Middle frontal gyrus (tissue), 1 donor: ENCODE results near the gene CNN3.

Experiments used
- DNase-seq: peaks from one replicate; pipeline ENCODE4 v3.0.0-alpha.2; 2015; ENCODE audit warnings: low spot score; ENCODE audit errors: extremely low spot score

CNN3 gene

DNA sequence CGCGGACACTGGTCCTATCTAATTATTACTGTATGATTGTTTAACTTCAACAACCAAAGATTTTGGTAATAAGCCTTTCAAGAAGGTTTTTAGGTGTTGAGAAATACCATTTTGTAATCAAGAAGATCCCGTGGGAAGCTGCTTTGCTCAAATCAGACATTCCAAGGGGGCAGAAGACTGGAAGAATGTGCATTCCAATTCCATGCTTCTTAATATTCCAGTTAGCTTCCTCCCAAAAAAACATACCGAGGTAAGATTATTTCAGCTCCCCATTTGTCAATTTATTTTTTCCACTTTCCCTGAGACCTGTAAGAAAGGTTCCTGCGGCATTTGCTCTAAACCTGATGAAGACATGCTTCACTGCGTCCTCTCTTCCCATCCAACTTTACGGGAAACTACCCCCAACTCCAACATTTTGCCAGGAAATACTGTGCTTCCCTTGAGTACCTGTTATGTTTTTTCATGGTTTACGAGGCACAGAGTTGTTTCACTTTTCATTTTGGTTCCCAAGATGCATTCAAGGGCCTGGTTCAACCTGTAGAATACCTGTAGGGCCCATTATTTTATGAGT, 4.1 kb downstream of the CNN3 start:
- DNase-seq, result no peak

DNA sequence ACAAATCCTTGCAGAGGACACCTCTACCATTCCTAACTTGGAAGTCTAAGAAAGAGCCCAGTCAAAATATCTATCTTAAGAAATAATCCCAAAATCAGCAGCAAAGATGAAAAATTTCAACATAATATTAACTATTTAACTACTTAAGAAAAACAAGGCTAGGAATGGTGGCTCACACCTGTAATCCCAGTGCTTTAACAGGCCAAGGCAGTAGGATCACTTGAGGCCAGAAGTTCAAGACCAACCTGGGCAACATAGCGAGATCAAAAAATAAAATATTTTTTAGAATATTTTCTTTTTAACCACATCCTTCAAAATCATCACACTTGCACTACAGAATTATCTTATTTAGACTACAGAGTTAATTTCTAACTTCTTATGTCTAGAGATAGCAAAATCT, 4.9 kb downstream of the CNN3 start:
- DNase-seq, result no peak

DNA sequence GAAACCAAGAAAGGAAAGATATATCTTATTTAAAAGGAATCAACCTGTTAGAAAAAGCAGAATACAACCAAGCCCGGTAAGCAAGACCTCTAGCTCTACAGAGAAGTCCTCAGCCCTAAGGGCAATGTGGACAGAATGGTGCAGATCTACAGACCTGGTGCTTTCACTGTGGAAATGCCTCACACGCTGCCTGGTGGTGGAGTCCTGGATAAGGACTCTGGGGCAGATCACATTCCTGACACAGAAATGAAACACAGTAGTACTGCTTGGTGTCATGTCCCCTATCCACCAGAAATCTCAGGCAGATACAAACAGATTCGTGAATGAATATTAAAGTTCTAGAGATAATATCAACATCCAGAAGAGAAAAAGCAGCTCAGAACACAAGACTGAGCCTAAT, 6.8 kb downstream of the CNN3 start:
- no peak for DNase-seq

DNA sequence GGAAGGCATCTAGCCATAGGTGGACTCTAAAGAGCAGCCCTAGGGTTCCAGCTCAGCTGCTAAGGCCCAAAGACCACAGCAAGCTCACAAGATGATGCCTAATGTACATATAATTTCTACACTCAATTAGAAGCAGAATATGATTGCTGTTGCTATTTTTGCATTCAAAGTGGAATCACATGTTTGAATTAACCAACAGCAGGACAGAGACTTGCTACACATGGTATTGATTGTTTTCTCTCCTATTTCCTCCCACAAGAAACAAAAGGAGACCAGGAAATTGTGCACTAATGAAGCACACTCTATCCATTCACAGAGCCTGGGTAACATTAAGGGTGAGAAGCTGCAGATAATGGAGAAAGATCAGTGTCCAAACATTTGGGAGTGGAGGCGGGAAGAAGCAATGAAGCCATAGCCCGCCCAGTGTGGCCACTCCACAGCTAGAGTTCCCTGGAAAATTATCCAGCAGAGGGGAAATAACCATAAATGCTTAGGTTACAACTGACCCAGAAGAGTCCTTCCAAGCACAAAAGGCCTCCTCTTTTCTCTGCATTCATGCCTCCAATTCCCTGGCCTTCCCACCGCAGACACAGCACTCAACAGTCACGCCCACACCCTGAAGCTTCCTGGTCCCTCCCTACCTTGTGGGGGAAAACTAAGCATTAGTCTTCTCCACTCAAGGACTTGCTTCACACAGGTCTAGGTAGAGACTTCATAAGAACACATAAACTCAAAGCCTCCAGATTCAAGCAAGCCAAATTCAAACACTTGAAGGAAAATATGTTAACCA, 7.5 kb downstream of the CNN3 start:
- no peak for DNase-seq

DNA sequence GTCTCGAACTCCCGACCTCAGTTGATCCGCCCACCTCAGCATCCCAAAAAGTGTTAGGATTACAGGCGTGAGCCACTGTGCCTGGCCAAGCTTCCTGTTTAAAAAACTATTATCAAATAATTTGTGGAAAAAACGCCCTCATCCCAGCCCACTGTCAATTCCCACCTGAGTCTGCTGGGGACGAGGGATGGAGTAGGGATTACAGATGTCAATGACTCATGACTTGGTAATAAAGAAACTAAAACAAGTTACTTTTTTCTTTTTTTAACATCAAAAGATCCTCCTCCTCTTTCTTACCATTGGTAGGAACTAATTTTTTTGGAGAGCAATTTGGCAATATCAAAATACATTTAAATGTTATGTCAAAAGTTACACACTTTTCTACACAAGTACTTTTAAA, 9.7 kb downstream of the CNN3 start:
- no peak for DNase-seq

DNA sequence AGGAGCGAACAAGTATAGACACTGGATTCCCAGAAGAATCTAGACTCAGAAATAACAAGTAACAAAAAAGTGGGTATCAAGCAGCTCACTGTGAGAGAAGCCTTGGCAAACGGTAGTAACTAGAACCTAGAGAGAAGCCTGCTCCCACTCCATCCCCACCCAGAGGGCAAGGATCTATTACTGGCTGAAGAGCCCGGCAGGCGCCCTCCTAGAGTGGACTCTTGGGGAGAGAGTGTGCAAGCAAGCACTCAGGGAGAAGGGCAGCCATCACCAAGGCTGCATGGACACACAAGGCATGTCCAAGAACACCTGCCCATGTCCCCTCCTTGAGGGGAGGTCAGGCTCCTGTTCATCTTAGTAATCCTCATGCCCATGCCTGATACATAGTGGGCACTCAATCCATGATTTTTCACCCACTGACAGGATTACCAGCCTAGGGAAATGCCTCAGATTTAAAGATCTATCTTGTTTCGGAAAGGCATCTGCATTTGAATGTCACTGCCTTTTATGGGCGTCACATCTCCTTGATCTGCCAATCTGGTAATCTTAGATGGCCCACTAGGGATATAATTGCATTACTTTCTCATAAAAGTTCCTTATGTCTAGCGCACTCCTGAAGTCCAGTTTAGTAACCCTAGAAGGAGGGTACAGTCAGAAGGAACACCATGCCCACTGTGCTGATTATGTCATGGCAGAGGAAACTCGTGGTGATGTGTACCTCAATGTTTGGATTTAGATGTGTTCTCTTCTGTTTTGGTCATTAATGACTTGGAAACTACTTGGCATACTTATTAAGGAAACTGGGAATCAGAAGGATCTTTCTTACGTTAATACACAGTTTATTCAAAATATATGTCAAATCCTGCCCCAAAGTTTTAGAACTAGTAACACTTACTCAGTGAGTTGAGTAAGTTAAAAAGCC, 14.4 kb downstream of the CNN3 start:
- DNase-seq, result no peak

DNA sequence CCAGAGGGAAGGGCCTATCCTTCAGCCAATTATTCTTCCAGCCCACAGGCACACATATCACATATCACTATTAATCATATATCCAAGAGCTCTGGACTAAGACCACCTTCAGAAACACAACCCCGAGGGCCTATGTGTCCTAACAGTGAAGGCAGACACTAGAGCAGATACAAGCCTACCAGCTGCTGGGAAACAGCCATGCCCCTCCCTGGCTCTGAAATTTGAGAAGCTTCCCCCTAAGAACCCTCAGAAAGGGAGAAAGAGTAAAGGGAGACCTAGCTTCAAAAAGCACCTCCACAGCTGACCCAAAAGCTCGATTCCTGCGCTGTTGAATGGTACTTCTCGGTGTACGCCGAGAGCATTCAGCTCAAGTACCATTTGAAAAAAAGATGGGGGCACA, 17.4 kb downstream of the CNN3 start:
- no peak for DNase-seq

DNA sequence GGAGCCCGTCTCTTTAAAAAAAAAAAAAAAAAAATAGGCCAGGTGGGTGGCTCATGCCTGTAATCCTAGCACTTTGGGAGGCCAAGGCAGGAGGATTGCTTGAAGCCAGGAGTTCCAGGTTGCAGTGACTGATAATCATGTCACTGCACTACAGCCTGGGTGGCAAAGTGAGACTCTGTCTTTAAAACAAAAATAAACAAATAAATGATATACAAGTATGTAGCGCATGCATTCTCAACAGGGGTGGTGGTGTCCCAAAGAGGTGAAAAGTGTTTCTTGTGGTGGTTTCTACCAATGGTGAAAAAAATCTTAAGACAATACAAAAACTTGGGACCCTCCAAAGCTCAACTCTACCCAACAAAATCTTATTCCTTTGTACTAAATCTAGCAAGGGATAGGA, 17.9 kb downstream of the CNN3 start:
- DNase-seq, result no peak

DNA sequence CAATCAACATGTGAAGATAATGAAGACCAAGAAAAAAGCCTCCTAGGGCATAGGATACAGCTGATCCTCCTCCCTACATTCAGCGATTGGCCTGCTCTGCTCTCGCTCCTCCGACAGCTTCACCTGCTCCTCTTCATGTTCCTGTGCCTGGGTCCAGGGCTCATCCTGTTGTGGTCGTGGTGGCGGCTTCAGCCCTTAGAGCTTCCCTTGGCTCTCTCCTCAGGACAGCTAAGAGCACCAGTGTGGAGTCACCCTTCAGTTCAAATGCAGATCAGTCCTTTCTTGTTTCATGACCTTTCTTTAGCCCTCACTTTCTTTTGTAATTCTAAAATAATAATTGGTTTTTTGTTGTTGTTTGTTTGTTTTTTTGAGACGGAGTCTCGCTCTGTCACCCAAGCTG, 18.7 kb downstream of the CNN3 start:
- no peak for DNase-seq

DNA sequence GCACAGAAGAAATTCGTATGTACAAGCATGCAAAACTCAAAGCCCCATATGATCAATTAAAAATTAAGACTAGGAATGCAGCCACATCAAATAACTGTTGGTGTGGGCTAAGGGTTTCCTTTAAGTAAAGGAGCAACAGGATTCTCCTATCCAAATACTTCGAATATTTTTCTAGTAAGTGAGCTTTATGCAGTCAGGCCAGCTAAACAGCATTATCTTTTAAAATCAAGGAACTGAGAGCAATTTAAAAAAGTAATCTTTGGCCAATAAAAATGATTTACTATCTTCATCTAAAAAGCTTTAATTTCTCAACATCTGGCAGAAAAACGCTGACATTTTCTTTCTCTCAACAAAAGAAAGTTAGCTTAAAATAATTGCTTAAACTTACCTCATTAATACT, 19.8 kb downstream of the CNN3 start:
- DNase-seq, result no peak

DNA sequence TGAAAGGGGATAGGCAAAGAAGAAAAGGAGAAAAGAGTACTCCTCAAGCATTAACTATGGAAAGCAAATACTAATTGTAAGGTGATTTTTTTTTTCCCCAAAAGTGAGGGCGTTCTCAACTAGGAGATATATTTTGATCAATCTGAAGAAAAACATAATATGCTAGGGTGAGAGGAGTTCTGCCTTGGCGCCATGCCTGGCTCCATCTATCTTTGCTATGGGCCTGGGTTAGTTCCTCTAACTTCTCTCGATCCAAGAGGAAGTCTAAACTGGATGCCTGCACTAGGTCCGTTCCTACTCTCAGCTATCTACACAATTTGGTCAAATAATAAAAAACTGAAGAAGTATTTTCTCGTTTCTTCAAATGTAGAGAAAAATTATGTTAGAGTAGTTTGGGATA, 20.5 kb downstream of the CNN3 start:
- no peak for DNase-seq

DNA sequence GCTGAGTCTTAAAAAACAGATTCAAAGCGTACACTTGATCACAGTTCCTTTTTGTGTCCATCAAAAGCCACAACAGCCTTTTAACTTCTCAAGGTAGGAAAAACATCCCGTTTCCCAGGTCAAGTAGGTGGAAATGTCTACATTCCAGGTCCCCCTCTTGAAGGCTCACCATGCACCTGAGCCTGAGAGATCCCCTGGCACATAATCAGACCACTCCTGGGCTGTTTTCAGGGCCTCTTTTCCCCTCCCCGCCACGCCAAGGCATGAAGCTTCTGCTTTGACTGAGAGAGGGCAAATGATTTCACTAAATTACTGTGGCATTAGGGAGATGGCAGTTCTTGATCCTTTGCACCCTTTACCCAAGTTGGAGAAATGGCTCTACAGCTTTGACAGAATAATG, 21.7 kb downstream of the CNN3 start:
- DNase-seq, result no peak

DNA sequence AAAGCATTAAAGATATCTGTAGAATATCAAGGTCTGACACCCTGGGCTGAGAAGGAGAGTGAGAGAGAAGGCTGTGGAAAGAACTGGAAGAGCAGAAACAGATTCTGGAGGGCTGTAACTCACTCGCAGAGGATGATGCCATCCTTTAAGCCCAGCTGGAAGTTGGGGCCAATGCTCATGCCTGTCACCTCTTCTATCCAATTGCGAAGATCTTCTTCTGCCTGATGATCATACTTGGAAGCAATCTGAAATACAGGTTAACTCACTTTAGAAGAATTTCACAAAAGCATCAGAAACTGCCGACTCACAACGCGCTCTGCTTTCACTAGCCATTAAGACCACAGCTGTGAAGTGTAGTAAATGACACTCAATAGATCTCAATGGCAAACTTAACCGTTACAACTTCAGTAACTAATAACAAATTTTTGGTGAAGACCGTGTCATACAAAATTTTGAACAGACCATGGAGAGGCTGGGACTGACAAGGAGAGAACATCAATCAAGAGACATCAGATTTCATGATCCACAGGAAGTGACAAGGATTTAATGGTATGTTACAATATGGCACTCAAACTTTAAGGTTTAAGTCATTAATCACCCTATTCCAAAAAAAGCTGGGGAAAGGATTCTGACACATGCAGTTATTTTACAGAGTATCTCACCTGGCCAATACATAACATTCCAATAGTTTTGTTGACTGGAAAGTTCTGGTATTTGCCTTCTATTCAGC, 23.5 kb downstream of the CNN3 start:
- DNase-seq, result no peak

DNA sequence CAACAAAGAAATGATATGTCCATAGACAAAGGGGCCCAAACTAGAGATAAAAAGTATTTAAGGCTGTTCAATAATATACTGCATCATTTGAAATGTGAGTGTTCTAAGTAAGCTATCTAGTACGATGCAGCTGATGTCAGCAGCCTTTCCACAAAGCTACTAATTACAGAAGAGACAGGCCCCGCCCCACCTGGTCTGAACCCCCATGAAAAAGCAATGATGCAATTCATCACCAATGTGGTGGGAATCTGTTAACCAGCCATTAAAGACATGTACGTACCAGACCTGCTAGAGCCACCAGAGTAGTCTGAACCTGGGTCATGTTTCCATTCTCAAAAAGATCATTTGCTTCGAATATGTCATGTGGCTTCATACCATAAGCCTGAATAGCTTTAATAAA, 25.1 kb downstream of the CNN3 start:
- DNase-seq, result no peak

DNA sequence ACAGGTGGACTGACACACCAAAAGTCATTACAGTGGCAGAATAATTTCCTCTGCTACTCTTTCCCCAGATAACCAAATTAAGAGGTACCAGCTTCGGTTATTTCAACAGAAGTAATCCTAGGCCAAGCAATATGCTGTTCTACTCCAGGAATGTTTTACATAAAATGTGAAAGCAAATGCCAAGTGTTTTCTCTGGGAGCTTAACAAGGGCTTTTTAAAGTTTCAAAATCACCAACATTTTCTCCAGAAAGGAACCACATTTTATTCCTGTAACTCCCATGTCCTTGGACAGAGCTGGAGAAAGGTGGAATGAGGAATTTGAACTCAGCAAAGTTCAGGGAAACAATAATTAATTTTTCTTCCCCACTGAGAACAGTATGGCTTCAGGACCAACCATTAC, 27.2 kb downstream of the CNN3 start:
- DNase-seq, result no peak

DNA sequence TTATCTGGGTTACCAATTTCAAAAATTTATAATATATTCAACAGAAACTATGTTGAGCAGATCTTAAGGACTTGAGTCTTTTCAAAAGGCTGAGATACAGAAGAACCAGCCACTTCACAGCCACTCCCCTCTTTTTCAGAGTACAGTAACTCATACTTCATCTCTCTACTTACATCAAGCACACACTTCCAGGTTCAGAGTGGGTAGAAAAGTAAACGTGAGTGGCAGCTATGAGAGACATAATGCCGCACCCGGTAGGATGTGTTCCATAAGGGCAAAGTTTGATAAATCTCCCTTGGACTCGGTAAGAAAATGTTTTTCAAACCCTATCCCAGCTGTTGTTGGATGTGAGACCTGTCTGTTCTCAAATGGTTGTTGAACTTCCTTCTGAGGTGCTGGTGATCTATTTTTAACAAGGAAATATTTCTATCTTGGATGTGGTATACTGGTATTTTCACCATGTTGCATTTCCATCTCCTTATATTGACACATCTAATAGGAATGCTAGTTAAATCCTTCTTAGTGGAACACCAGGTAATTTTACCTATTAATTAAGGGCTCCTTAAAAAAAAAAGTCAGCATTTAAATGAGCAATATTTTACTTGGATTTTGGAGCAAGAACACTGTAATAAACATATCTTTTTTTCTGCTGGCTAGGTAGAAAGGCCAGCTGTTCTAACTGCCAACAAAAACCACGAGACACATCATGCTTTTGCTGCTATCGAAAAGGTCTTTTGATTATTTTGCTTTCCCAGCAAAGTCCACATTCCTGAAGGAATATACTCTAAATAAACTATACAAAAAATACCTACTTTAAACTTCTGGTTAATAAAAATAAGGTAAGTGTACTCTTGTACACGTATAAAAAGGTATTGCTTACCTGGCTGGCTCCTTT, 28.2 kb downstream of the CNN3 start:
- no peak for DNase-seq

DNA sequence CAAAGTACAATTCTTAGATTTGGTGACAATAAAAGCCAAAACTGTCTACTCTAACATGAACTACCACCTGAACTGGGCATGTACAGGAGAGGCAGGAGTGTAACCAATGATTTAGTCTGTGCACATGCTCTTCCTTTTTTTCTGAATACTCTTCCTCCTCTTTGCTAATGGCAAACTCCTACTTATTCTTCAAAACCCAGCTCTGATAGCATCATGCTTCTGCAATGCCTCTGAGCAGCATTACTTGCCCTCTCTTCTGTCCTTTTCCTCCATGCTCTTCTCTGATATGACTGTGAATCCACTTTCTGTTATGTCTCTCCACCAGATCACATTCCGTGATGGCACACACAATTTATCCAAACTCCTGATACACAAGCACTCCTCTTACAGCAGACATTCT, 31.4 kb downstream of the CNN3 start:
- no peak for DNase-seq

DNA sequence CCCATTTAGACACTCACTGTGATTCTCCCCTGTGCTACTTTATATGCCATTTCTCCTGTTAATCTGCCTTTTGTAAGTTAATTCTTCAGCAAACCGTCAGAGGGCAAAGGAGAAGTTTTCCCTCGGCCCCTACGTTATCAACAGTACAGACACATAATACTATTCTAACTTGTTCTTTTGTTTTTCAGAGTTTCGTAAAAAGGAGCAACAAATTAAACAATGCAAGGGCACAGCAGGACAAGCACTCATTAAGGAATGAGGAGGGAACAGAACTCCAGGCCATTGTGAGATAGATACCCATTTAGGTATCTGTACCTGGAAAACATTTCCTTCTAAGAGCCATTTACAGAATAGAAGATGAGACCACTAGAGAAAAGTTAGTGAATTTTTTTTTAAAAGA, 32.3 kb downstream of the CNN3 start:
- no peak for DNase-seq

DNA sequence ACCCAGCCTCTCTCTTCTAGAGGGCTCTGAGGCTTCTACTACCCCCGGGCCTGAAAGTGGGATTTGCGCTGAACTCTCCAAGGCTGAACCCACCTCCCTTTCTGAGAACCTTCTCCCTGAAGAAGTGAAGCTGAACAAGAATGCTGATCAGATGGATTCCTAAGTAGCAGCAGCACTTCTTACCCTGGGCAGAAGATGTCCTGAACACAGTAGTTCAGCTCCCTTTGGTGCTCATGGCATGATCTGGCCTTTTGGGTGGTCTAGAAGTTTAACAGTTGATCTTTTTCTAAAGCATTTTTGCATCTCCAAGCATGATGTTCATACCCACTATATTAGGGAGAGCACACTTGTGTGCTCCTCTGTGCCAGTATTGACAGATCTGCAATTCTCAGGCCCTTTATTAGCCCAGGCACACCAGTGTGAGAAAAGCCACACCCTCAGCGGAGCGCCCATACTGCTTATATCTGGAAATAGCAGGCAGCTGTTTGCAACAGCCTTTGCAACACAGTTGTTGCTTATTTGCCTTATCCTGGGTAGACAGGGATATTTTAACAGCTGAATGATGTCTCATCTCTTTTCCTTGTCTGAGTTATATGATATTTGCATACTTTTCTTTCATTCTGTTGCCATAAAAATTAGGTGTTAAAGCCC, 34.2 kb downstream of the CNN3 start:
- DNase-seq, result no peak

DNA sequence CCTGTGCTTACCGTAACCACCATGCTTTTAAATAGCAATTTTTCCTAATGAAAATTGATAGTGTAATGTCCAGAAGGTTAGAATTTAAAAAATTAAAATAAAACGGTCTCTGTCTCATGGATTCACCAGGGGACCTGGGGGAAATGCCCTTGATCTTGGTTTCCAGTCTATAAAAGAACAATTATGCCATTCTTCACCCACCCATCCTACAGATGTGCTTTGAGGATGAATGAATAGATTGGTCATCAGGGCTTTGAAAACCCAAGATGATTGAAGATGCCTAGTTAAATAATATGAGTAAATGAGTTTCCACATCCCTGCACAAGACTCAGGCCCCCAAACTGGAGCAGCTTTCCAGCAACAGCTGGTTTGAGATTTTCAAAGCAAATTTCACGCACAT, 38.7 kb downstream of the CNN3 start:
- no peak for DNase-seq
